GM18951 (cell line): ENCODE measurements around the gene TMEM190.

Experiments used
- POLR2A ChIP-seq: IDR thresholded peaks from 4 replicates; pipeline ENCODE4 v1.6.1; 2011; ENCODE audit warnings: mild to moderate bottlenecking; ENCODE audit not compliant: insufficient read length, insufficient read depth; ENCODE audit errors: extremely low read depth
- in situ Hi-C: fragments of 300-500 bp; cut with MboI; formaldehyde crosslinking; loops from one replicate; pipeline ENCODE4 v1.12.0; 2022; ENCODE audit warnings: low sequenced_read_pairs, mixed read lengths, inconsistent platforms; ENCODE audit not compliant: unreplicated experiment

Gene TMEM190

GRCh38 chr19:55384920-55385723 is 8.5 kb downstream of the TMEM190 start:
- no peak for TF ChIP-seq POLR2A
- in situ Hi-C loops = no loop called here

- peak; percentile 100 for TF ChIP-seq POLR2A
- in situ Hi-C loops = no loop called here
Observed at GRCh38 chr19:55385724-55386492, 9.3 kb downstream of the TMEM190 start, which contains the start of gene RPL28. TSS of gene RPL28 (plus strand) at chr19:55385932. CDS start at chr19:55386358, 426 bp downstream.

- in situ Hi-C loops = no loop called here
- TF ChIP-seq POLR2A = no peak
Observed at GRCh38 chr19:55386493-55386971, 9.9 kb downstream of the TMEM190 start.

- in situ Hi-C loops = no loop called here
Observed at GRCh38 chr19:55387736-55388497, 11.3 kb downstream of the TMEM190 start.

GRCh38 chr19:55389386-55390317 is 13.0 kb downstream of the TMEM190 start:
- no peak for TF ChIP-seq POLR2A
- in situ Hi-C loops = no loop called here

More at GRCh38 chr19:55387736-55388497, 11.3 kb downstream of the TMEM190 start:
- TF ChIP-seq POLR2A = peak; percentile 31

- in situ Hi-C loops = no loop called here
- TF ChIP-seq POLR2A = no peak
Observed at GRCh38 chr19:55390461-55390880, 13.8 kb downstream of the TMEM190 start.

GRCh38 chr19:55391191-55391670 is 14.6 kb downstream of the TMEM190 start:
- TF ChIP-seq POLR2A = peak; percentile 46
- in situ Hi-C loops = no loop called here

GRCh38 chr19:55391702-55392615 is 15.3 kb downstream of the TMEM190 start:
- TF ChIP-seq POLR2A = peak; percentile 3
- in situ Hi-C loops = no loop called here

GRCh38 chr19:55392820-55393761 is 16.5 kb downstream of the TMEM190 start:
- in situ Hi-C loops = no loop called here
- TF ChIP-seq POLR2A = no peak
